ENCODE data around the gene NRG4.
A peak's percentile ranks its signal among the peaks of the same experiment; 100 is the strongest.
"Not testable (repeated sequence)": the region's sequence is repeated elsewhere in the genome, so short reads cannot be mapped to it uniquely, and the experiment has no call there.

NRG4 gene, protein sequence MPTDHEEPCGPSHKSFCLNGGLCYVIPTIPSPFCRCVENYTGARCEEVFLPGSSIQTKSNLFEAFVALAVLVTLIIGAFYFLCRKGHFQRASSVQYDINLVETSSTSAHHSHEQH

DNA sequence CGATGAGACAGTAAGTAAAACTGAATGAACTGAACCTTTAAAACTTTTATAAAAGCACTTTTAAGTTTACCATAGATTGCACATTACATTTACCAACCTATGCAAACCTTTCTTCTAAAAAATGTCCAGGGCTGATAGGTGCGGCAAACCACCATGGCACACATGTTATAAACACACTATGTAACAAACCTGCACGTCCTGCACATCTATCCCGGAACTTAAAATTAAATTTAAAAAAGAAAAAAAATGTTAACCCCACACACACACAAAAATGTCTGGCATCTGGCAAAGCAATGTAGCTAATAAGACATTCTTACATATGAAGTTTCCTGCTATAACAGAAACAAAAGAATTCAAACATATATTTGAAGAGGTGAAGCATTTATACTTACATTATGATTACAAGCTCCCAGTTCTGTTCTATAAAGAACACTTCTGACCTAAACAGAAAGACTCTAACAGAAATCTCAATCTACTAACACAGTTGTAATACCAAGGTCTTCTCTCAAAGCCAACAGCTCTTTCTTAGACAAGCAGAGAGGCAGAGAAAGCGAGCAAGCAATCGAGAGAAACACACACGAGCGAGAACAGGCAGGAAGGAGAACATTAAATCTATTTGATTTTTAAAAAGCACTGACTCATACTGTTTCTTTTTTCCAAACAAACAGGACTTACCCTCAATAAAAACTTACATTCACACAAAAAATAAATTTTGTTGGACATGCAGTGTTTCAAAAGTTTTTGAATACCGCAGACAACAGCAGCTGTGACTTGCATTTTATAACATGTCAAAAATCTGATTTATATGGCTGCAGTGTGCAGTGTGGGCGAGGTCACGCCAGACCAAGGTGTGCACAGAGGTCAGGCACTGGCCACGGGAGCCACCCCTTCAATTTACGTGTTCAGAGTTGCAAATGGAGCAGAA lies at the start of gene NRG4:
NRG4 (minus strand) TSS at position 798 of the 925 bp plus-strand sequence. CDS start 1,194 bp downstream, outside the sequence.
- Histone ChIP-seq H3K9me3 (ENCODE audit: control insufficient read depth in 1 of 2, low read length in 2 of 2) (no peaks in the 10 kb centered on the region), H3K27me3 (ENCODE audit: low read depth, low read length) (no peaks in the 10 kb centered on the region), H3K36me3 (ENCODE audit: control insufficient read depth in 1 of 2, insufficient read depth in 2 of 2, low read length in 2 of 2) (no peaks in the 10 kb centered on the region), H3K4me1 (ENCODE audit: control insufficient read depth in 1 of 2, insufficient read depth in 2 of 2, low read length in 2 of 2) (no peaks in the 10 kb centered on the region), H3K27ac (ENCODE audit: low read length) (no peak within 1 kb of the TSS), H3K4me3 (ENCODE audit: low read depth in 1 of 2, low read length in 2 of 2) (peak within 1 kb of the TSS in 1 of 2 donors; percentile 17)

DNA sequence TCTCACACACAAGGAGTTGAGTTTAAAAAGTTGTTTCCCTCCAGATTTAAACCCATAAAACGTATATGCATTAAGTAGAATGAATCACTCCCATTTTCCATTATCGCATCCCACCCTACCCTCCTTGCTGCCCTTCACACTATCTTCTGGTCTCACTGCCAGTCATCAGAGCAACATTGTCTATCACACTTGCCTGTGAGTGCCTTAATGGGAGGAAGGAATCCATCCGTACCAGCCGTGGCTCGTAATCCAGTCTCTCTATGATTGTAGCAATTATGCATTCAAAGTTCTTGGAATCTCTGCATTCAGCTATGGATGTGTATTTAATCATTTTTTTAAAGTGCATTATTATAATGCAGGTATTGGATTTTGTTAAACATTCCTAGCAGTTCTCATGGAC lies 49.5 kb upstream of the NRG4 start:
- peaks cover 14% of the 10 kb centered on the region for H3K27me3 ChIP-seq (ENCODE audit: low read depth, low read length)
- no peak overlapping the region for H3K27ac ChIP-seq (ENCODE audit: low read length)
- H3K9me3 ChIP-seq (ENCODE audit: control insufficient read depth in 1 of 2, low read length in 2 of 2) = no peaks in the 10 kb centered on the region
- peaks cover 11 to 21% of the 10 kb centered on the region in 2 donors for H3K4me1 ChIP-seq (ENCODE audit: control insufficient read depth in 1 of 2, insufficient read depth in 2 of 2, low read length in 2 of 2)
- H3K4me3 ChIP-seq (ENCODE audit: low read depth in 1 of 2, low read length in 2 of 2) = no peak overlapping the region
- H3K36me3 ChIP-seq (ENCODE audit: control insufficient read depth in 1 of 2, insufficient read depth in 2 of 2, low read length in 2 of 2) = no peaks in the 10 kb centered on the region

DNA sequence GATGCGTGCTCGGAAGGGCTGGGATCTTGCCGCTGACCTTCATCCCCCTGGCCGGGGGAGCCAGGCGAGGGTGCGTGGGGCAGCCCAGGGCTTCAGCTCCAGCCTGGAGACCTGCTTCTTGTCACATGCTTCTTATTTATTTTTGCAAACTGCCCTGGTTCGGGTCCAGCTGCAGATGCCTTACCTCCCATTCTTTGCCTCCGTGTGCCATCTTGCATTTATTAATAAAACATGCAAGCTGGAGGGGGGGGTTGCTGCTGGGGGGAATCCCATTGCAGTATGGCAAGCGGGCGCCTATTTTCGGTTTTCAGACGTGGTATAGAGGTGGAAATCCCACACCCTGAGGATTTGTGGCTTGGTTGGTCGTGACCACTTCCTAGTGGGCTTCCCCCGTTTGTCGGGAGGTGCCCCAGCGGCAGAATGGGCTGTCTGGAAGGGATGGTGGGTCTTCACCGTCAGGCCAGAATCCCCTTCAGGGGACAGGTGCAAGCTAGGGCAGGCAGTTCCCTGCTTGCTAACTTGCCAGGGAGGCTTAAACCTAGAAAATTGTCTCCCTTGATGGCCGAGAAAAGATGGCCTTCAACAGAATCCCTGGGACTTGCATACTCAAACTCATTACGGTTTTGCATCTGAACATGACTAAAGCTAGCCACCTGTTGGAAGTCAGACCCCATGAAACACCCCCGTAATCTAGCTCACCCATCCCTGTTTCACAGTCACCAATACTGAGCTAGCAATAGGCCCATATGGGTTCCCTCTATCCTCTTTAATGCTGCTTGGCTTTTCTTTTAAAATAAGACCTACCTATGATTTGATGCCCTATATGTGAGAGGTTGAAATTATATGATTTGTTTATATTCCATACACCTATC lies 48.1 kb upstream of the NRG4 start:
- Histone ChIP-seq H3K27ac (ENCODE audit: low read length) (no peak overlapping the region), H3K36me3 (ENCODE audit: control insufficient read depth in 1 of 2, insufficient read depth in 2 of 2, low read length in 2 of 2) (no peaks in the 10 kb centered on the region), H3K9me3 (ENCODE audit: control insufficient read depth in 1 of 2, low read length in 2 of 2) (no peaks in the 10 kb centered on the region), H3K27me3 (ENCODE audit: low read depth, low read length) (peaks cover 14% of the 10 kb centered on the region), H3K4me1 (ENCODE audit: control insufficient read depth in 1 of 2, insufficient read depth in 2 of 2, low read length in 2 of 2) (peaks cover 13 to 22% of the 10 kb centered on the region in 2 donors), H3K4me3 (ENCODE audit: low read depth in 1 of 2, low read length in 2 of 2) (peak overlapping the region; percentile 51 to 75)

DNA sequence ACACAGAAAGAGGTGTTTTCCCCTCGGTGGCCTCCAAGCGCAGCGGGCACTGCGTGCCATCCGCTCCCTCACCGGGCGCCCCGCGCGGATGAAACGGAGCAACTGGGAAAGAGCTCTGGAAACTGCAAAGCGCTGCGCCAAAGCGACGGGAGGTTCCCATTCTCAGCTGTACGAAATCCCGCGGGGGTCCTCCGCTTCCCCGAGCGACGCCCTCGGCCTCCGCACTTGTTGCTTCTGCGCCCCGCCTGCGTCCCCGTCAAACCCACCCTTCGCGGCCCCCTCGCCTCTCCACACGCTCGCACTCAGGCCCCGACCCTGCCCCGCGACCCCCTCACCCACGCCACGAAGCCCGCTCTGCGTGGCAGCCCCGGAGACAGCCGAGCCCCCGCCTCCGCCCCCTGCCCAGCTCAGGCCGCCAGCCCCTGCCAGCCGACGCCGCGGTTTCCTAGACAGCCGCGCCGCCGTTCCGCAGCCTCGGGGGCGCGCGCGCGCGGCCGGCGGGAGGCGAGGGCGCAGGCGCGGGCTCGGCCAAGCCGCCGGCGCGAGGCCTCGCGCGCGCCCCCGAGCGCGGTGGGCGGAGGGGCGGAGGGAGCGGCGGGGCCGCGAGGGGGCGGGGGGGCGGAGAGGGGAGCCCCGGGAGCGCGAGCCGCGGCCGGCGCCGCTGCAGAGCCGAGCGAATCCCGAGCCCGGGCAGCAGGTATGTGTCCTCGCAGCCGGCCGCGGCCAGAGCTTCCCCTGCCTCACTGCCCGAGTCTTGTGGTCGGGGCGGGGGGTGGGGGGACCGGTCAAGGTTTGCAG lies 47.3 kb upstream of the NRG4 start, which contains the start of gene TMEM266:
TMEM266 (plus strand) TSS at position 666 of the 798 bp plus-strand sequence. CDS start 74,279 bp downstream, outside the sequence.
- Histone ChIP-seq H3K4me1 (ENCODE audit: control insufficient read depth in 1 of 2, insufficient read depth in 2 of 2, low read length in 2 of 2) (peaks cover 13 to 22% of the 10 kb centered on the region in 2 donors), H3K4me3 (ENCODE audit: low read depth in 1 of 2, low read length in 2 of 2) (peak within 1 kb of the TSS; percentile 61 to 75), H3K27ac (ENCODE audit: low read length) (no peak within 1 kb of the TSS)

DNA sequence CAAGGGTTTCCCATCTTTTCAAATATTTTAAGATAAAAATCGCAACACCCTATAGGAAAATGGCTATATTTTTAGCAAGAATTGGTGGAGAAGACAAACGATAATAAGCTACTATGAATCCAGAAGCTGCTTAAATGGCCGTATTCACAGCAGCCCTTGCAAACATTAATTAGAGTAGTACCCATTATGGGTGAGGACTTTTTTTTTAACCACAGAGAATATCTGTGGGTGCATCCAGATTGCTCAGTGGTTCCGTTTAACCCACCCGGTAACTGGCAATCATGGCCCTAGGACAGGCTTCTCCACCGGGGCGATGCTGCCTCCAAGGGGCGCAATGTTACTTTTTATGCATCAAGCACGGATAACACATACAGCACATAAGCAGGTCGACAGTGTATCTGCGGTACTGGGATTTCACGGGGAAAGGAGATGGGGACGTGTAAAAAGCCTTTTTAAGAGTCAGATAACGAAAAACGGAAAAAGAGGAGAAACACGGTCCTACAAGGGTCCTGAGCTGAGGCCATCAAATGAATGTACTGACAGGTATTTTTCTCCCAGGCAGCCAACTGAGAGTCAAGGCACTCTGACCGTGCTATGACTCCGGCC lies 46.6 kb upstream of the NRG4 start:
- peaks cover 13 to 22% of the 10 kb centered on the region in 2 donors for H3K4me1 ChIP-seq (ENCODE audit: control insufficient read depth in 1 of 2, insufficient read depth in 2 of 2, low read length in 2 of 2)
- peaks cover 14% of the 10 kb centered on the region for H3K27me3 ChIP-seq (ENCODE audit: low read depth, low read length)
- no peaks in the 10 kb centered on the region for H3K36me3 ChIP-seq (ENCODE audit: control insufficient read depth in 1 of 2, insufficient read depth in 2 of 2, low read length in 2 of 2)
- H3K9me3 ChIP-seq (ENCODE audit: control insufficient read depth in 1 of 2, low read length in 2 of 2) = no peaks in the 10 kb centered on the region
- H3K4me3 ChIP-seq (ENCODE audit: low read depth in 1 of 2, low read length in 2 of 2) = peak overlapping the region; percentile 61 to 69
- H3K27ac ChIP-seq (ENCODE audit: low read length) = no peak overlapping the region

More for the DNA sequence above, 47.3 kb upstream of the NRG4 start, which contains the start of gene TMEM266:
- H3K9me3 ChIP-seq (ENCODE audit: control insufficient read depth in 1 of 2, low read length in 2 of 2) = no peaks in the 10 kb centered on the region
- no peaks in the 10 kb centered on the region for H3K36me3 ChIP-seq (ENCODE audit: control insufficient read depth in 1 of 2, insufficient read depth in 2 of 2, low read length in 2 of 2)
- peaks cover 14% of the 10 kb centered on the region for H3K27me3 ChIP-seq (ENCODE audit: low read depth, low read length)

DNA sequence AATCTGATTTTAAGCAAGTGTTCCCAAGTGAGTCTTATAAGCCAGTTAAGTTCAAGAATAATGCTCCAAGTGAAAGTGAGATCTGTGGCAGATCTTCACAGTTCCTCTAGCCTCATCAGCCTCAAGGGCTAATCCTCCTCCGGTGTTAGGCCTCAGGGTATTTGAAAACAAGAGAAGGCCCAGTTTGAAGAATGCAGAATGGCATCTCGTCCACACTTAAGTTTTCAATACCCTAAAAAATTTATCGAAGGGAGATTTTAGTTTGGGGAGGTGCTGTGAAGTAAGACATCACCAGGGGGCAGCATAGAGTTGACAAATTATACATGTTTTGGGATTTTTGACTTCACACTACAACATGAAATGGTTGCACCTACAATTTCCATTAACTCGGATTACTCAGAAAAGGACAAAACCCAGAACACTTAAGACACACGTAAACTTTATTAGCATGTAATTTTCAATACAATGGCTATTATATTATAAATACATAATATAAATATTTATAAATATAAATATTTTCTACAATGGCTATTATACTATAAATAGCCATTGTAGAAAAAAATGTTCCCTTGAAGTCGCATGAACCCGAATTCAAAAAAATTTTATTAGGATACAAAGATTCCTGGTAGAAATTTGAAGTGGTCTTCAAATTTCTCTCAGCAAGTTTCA lies 45.2 kb upstream of the NRG4 start:
- Histone ChIP-seq H3K4me3 (ENCODE audit: low read depth in 1 of 2, low read length in 2 of 2) (peak overlapping the region in 1 of 2 donors; percentile 23), H3K27me3 (ENCODE audit: low read depth, low read length) (peaks cover 14% of the 10 kb centered on the region), H3K27ac (ENCODE audit: low read length) (no peak overlapping the region), H3K9me3 (ENCODE audit: control insufficient read depth in 1 of 2, low read length in 2 of 2) (no peaks in the 10 kb centered on the region), H3K4me1 (ENCODE audit: control insufficient read depth in 1 of 2, insufficient read depth in 2 of 2, low read length in 2 of 2) (peaks cover 13 to 22% of the 10 kb centered on the region in 2 donors), H3K36me3 (ENCODE audit: control insufficient read depth in 1 of 2, insufficient read depth in 2 of 2, low read length in 2 of 2) (no peaks in the 10 kb centered on the region)

DNA sequence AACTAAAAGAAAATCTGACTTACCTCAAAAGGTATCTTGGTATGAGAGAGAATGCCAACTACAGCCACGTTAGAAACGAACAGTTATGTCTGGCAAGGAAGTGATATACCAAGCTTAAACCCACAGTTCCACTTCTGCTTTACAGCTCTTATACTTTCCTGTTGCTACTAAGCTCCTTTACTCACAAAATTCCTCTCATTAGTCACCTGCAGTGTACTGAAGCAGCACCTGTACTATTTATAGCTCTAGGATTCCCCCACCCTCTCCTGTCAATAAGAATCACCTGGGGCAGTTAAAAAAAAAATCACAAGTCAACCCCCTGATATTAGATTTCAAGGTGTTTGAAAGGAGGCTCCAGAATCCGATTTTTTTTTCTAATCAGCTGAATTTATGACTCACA lies 44.7 kb upstream of the NRG4 start:
- Histone ChIP-seq H3K27ac (ENCODE audit: low read length) (no peak overlapping the region), H3K4me1 (ENCODE audit: control insufficient read depth in 1 of 2, insufficient read depth in 2 of 2, low read length in 2 of 2) (peaks cover 13 to 22% of the 10 kb centered on the region in 2 donors), H3K27me3 (ENCODE audit: low read depth, low read length) (peaks cover 14% of the 10 kb centered on the region), H3K4me3 (ENCODE audit: low read depth in 1 of 2, low read length in 2 of 2) (peak overlapping the region in 1 of 2 donors; percentile 23), H3K9me3 (ENCODE audit: control insufficient read depth in 1 of 2, low read length in 2 of 2) (no peaks in the 10 kb centered on the region), H3K36me3 (ENCODE audit: control insufficient read depth in 1 of 2, insufficient read depth in 2 of 2, low read length in 2 of 2) (no peaks in the 10 kb centered on the region)

DNA sequence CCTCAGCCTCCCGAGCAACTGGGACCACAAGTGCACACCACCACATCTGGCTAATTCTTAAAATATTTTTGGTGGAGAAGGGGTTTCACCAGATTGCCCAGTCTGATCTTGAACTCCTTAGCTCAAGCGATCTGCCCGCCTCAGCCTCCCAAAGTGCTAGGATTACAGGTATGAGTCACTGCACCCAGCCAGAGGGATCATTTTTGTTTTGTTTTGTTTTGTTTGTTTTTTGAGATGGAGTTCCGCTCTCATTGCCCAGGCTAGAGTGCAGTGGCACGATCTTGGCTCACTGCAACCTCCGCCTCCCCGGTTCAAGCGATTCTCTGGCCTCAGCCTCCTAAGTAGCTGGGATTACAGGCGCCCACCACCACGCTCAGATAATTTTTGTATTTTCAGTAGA lies 42.0 kb upstream of the NRG4 start:
- Histone ChIP-seq H3K4me1 (ENCODE audit: control insufficient read depth in 1 of 2, insufficient read depth in 2 of 2, low read length in 2 of 2) (peaks cover 13 to 15% of the 10 kb centered on the region in 2 donors), H3K27me3 (ENCODE audit: low read depth, low read length) (peaks cover 10% of the 10 kb centered on the region)
- H3K4me3 ChIP-seq (ENCODE audit: low read depth in 1 of 2, low read length in 2 of 2); H3K9me3 ChIP-seq (ENCODE audit: control insufficient read depth in 1 of 2, low read length in 2 of 2); H3K27ac ChIP-seq (ENCODE audit: low read length); H3K36me3 ChIP-seq (ENCODE audit: control insufficient read depth in 1 of 2, insufficient read depth in 2 of 2, low read length in 2 of 2): not testable (repeated sequence)

DNA sequence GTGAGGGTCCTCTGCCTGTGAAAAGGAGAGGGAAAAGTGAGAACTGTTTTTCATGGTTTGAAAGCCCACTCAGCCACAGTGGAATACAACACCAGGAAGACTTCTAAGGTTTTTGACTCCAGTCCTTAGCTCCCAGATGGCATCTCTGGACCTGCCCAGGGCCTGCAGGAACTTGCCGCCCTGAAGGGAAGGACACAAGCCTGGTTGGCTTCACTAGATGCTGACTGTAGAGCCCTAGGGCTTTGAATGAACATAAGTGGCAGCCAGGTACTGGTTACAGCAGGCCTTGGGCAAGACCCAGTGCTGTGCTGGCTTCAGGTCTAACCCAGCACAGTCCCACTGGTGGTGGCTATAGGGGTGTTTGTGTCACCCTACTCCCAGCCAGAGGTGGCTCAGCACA lies 26.3 kb upstream of the NRG4 start:
- no peaks in the 10 kb centered on the region for H3K4me1 ChIP-seq (ENCODE audit: control insufficient read depth in 1 of 2, insufficient read depth in 2 of 2, low read length in 2 of 2)
- H3K9me3 ChIP-seq (ENCODE audit: control insufficient read depth in 1 of 2, low read length in 2 of 2) = peaks cover 0 to 18% of the 10 kb centered on the region in 2 donors
- H3K4me3 ChIP-seq (ENCODE audit: low read depth in 1 of 2, low read length in 2 of 2) = no peak overlapping the region
- H3K27ac ChIP-seq (ENCODE audit: low read length) = no peak overlapping the region
- no peaks in the 10 kb centered on the region for H3K36me3 ChIP-seq (ENCODE audit: control insufficient read depth in 1 of 2, insufficient read depth in 2 of 2, low read length in 2 of 2)
- H3K27me3 ChIP-seq (ENCODE audit: low read depth, low read length) = no peaks in the 10 kb centered on the region

DNA sequence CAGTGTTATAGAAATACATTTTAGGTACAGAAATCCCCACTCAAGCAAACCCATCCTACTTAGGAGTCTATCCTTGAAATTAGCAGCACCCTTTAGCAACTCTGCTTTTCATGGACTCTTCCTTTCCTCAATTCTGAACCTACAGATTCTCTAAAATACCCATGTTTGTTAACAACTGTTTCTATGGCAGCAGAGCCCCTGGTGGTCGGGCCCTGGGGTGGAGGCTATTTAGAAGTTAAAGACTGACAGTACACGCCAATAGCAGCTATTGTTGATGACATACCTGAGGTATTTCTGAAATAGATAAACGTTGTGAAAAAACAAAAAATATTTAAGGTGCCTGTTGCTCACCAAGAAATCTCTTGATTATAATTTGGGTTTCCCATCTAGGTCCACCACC lies 23.4 kb upstream of the NRG4 start:
- H3K4me3 ChIP-seq (ENCODE audit: low read depth in 1 of 2, low read length in 2 of 2) = no peak overlapping the region
- no peaks in the 10 kb centered on the region for H3K36me3 ChIP-seq (ENCODE audit: control insufficient read depth in 1 of 2, insufficient read depth in 2 of 2, low read length in 2 of 2)
- peaks cover 0 to 16% of the 10 kb centered on the region in 2 donors for H3K9me3 ChIP-seq (ENCODE audit: control insufficient read depth in 1 of 2, low read length in 2 of 2)
- no peaks in the 10 kb centered on the region for H3K27me3 ChIP-seq (ENCODE audit: low read depth, low read length)
- H3K27ac ChIP-seq (ENCODE audit: low read length) = no peak overlapping the region
- no peaks in the 10 kb centered on the region for H3K4me1 ChIP-seq (ENCODE audit: control insufficient read depth in 1 of 2, insufficient read depth in 2 of 2, low read length in 2 of 2)
